IMR-90 (cell line): ENCODE data around the gene SIAH3. TPM values are rescaled to one million over a fixed set of nuclear protein-coding genes. Genes with fewer than 3 reads are reported as not detected.

Experiments
- ATAC-seq: fragments of 200-7000 bp; cut with Tn5 transposase; 2 replicates; pipeline ENCODE4 v1.9.1; 2020; ENCODE audit warnings: low read depth, mild to moderate bottlenecking, moderate library complexity
- BruUV-seq: library from RNA; stranded (reverse); fragments of 400-500 nt; replicated peaks from 2 replicates; lab custom pipeline; 2021; lab: Mats Ljungman, UMichigan
- CTCF ChIA-PET: fragments of 300-600 bp; formaldehyde crosslinking; extraction: SDS; loops from one replicate; lab custom pipeline; 2021; ENCODE audit warnings: antibody characterized with exemption; lab: Yijun Ruan, JAX
- POLR2A ChIA-PET: fragments of 300-600 bp; sonication (Branson Sonifier 250); formaldehyde crosslinking; loops from one replicate; lab custom pipeline; 2022; ENCODE audit warnings: antibody characterized with exemption; ENCODE audit not compliant: unreplicated experiment; lab: Charles Lee
- DNase-seq: peaks from one replicate; pipeline ENCODE4 v3.0.0; 2013
- H2AFZ ChIP-seq: replicated peaks from 2 replicates; pipeline ENCODE3; 2013; ENCODE audit warnings: low read length, mild to moderate bottlenecking; ENCODE audit not compliant: poor library complexity
- H2AK5ac ChIP-seq: 2 replicates; pipeline ENCODE4 v1.6.1; 2013; ENCODE audit warnings: low read depth, low read length, inconsistent platforms
- H2AK9ac ChIP-seq: replicated peaks from 2 replicates; pipeline ENCODE3; 2013; ENCODE audit warnings: mild to moderate bottlenecking, low read depth, low read length, moderate library complexity; ENCODE audit not compliant: poor library complexity
- H2BK120ac ChIP-seq: 2 replicates; pipeline ENCODE4 v1.6.1; 2013; ENCODE audit warnings: low read depth, low read length, inconsistent platforms
- H2BK15ac ChIP-seq: 3 replicates; pipeline ENCODE4 v1.6.1; 2013; ENCODE audit warnings: low read depth, low read length, inconsistent platforms
- H2BK20ac ChIP-seq: 2 replicates; pipeline ENCODE4 v1.6.1; 2013; ENCODE audit warnings: low read depth, mild to moderate bottlenecking, inconsistent platforms, low read length, moderate library complexity
- H2BK5ac ChIP-seq: 2 replicates; pipeline ENCODE4 v1.6.1; 2013; ENCODE audit warnings: mild to moderate bottlenecking, low read depth, low read length, inconsistent platforms; ENCODE audit not compliant: poor library complexity, severe bottlenecking
- H3K14ac ChIP-seq: replicated peaks from 2 replicates; pipeline ENCODE4 v1.6.1; 2013; ENCODE audit warnings: low read depth, low read length, inconsistent platforms
- H3K18ac ChIP-seq: 2 replicates; pipeline ENCODE4 v1.6.1; 2013; ENCODE audit warnings: low read depth, low read length, control low read depth
- H3K23ac ChIP-seq: 2 replicates; pipeline ENCODE4 v1.6.1; 2013; ENCODE audit warnings: low read depth, low read length, inconsistent platforms
- H3K27ac ChIP-seq: 2 replicates; pipeline ENCODE4 v1.5.1; 2013; ENCODE audit warnings: mild to moderate bottlenecking, control low read depth, low read length; ENCODE audit not compliant: insufficient read depth
- H3K27me3 ChIP-seq: 2 replicates; pipeline ENCODE4 v1.6.1; 2013; ENCODE audit warnings: low read length; ENCODE audit not compliant: control insufficient read depth, insufficient read depth
- H3K36me3 ChIP-seq: 2 replicates; pipeline ENCODE4 v1.6.1; 2013; ENCODE audit warnings: low read length, mixed read lengths; ENCODE audit not compliant: control insufficient read depth, insufficient read depth
- H3K4ac ChIP-seq: 2 replicates; pipeline ENCODE4 v1.6.1; 2013; ENCODE audit warnings: low read depth, low read length, inconsistent platforms
- H3K4me1 ChIP-seq: 2 replicates; pipeline ENCODE4 v1.6.1; 2013; ENCODE audit warnings: low read length, mixed read lengths; ENCODE audit not compliant: control insufficient read depth, insufficient read depth
- H3K4me2 ChIP-seq: 2 replicates; pipeline ENCODE4 v1.6.1; 2013; ENCODE audit warnings: low read depth, mild to moderate bottlenecking, control low read depth, low read length, moderate library complexity
- H3K4me3 ChIP-seq: 2 replicates; pipeline ENCODE4 v1.5.1; 2013; ENCODE audit warnings: low read depth, mild to moderate bottlenecking, control low read depth, low read length, moderate library complexity; ENCODE audit not compliant: insufficient read depth
- H3K56ac ChIP-seq: 2 replicates; pipeline ENCODE4 v1.6.1; 2013; ENCODE audit warnings: low read length, inconsistent platforms; ENCODE audit not compliant: insufficient read depth; ENCODE audit errors: extremely low read depth
- H3K79me1 ChIP-seq, 2 experiments: 2 replicates each; pipeline ENCODE4 v1.6.1; 2013; ENCODE audit warnings: low read length in 2 of 2, inconsistent platforms in 1 of 2, low read depth in 1 of 2
- H3K9ac ChIP-seq: 2 replicates; pipeline ENCODE4 v1.6.1; 2013; ENCODE audit warnings: low read depth, low read length, control low read depth
- H3K9me1 ChIP-seq: 2 replicates; pipeline ENCODE4 v1.6.1; 2013; ENCODE audit warnings: low read length, inconsistent platforms; ENCODE audit not compliant: insufficient read depth
- H3K9me3 ChIP-seq: 2 replicates; pipeline ENCODE4 v1.6.1; 2013; ENCODE audit warnings: low read length; ENCODE audit not compliant: control insufficient read depth, insufficient read depth
- H4K20me1 ChIP-seq: 2 replicates; pipeline ENCODE4 v1.6.1; 2013; ENCODE audit warnings: low read length, inconsistent platforms; ENCODE audit not compliant: insufficient read depth
- H4K5ac ChIP-seq: 2 replicates; pipeline ENCODE4 v1.6.1; 2013; ENCODE audit warnings: mild to moderate bottlenecking, low read depth, low read length, control low read depth
- H4K8ac ChIP-seq, 2 experiments: 2 replicates each; pipeline ENCODE4 v1.6.1; 2013; ENCODE audit warnings: low read depth in 2 of 2, low read length in 2 of 2, control low read depth in 1 of 2, inconsistent platforms in 1 of 2
- H4K91ac ChIP-seq: 2 replicates; pipeline ENCODE4 v1.6.1; 2013; ENCODE audit warnings: low read depth, low read length, inconsistent platforms; ENCODE audit not compliant: insufficient read depth
- BHLHE40 ChIP-seq: fragments of 150-350 bp; IDR thresholded peaks from 2 replicates; pipeline ENCODE4 v1.6.1; 2016; ENCODE audit warnings: mild to moderate bottlenecking, low read depth, low read length
- CEBPB ChIP-seq: IDR thresholded peaks from 2 replicates; pipeline ENCODE4 v1.6.1; 2012; ENCODE audit warnings: low read depth, low read length, improper control_type of control experiment
- CTCF ChIP-seq: conservative IDR thresholded peaks from 2 replicates; pipeline ENCODE4 v1.5.1; 2012; ENCODE audit warnings: mild to moderate bottlenecking, low read depth, low read length, improper control_type of control experiment
- MAFK ChIP-seq: IDR thresholded peaks from 2 replicates; pipeline ENCODE4 v1.6.1; 2012; ENCODE audit warnings: low read depth, low read length, improper control_type of control experiment
- MXI1 ChIP-seq: IDR thresholded peaks from 2 replicates; pipeline ENCODE4 v1.6.1; 2012; ENCODE audit warnings: low read depth, mild to moderate bottlenecking, low read length, moderate library complexity, borderline replicate concordance
- RAD21 ChIP-seq: IDR thresholded peaks from 2 replicates; pipeline ENCODE4 v1.6.1; 2012; ENCODE audit warnings: low read length, improper control_type of control experiment
- RFX5 ChIP-seq: IDR thresholded peaks from 2 replicates; pipeline ENCODE4 v1.8.0; 2012; ENCODE audit warnings: low read depth, mild to moderate bottlenecking, low read length, moderate library complexity
- SMC3 ChIP-seq: fragments of 150-350 bp; IDR thresholded peaks from 2 replicates; pipeline ENCODE4 v1.6.1; 2016; ENCODE audit warnings: low read depth, mild to moderate bottlenecking, antibody characterized with exemption, low read length, moderate library complexity
- USF2 ChIP-seq: fragments of 150-350 bp; IDR thresholded peaks from 2 replicates; pipeline ENCODE4 v1.6.1; 2017; ENCODE audit warnings: mild to moderate bottlenecking, antibody characterized with exemption, low read length, low read depth
- WGBS, 2 experiments: methylation state at CpG; one replicate each; pipeline versions ENCODE4 v1.1.5 to v1.1.7; 2013; ENCODE audit warnings: missing lambda C conversion rate in 2 of 2; ENCODE audit not compliant: insufficient read length in 1 of 2; ENCODE audit errors: extremely low coverage in 2 of 2; 5-methylcytosine and 5-hydroxymethylcytosine counted together
- dilution Hi-C: fragments of 300-500 bp; cut with HindIII; formaldehyde crosslinking; loops from one replicate; pipeline ENCODE4 v1.14.3; 2018; ENCODE audit warnings: low sequenced_read_pairs; ENCODE audit not compliant: unreplicated experiment
- in situ Hi-C: fragments of 300-500 bp; cut with MboI; formaldehyde crosslinking; loops from 3 replicates; pipeline ENCODE4 v1.14.3; 2019; ENCODE audit warnings: low sequenced_read_pairs, inconsistent platforms, mixed read lengths
- intact Hi-C: fragments of 100-400 bp; cut with micrococcal nuclease; formaldehyde crosslinking; loops from 2 replicates; pipeline ENCODE4 v1.10.0; 2022
- polyA plus RNA-seq, 3 experiments: library from polyadenylated mRNA; depleted of rRNA; stranded (reverse); fragments of >200 nt; gene quantifications; 2 replicates each; pipeline ENCODE4 v1.2.3, GENCODE V29; 2012; ENCODE audit warnings: low replicate concordance in 1 of 3
- total RNA-seq: library from RNA; depleted of rRNA; stranded (reverse); fragments of >200 nt; gene quantifications from 2 replicates; pipeline ENCODE4 v1.2.3, GENCODE V29; 2012

SIAH3 gene
- total and polyA plus RNA-seq, 2 of the 4 experiments (the other 2 are of a cell fraction): under 0.01 TPM; not detected in 1

GRCh38 chr13:45770886-45771285 is 80.7 kb downstream of the SIAH3 start:
- H2BK120ac ChIP-seq: no peak overlapping the region
- no TSS peak for BruUV-seq
- no peak overlapping the region for H4K8ac ChIP-seq
- no peak overlapping the region for H2BK5ac ChIP-seq
- DNase-seq: no peak
- no peak overlapping the region for H3K23ac ChIP-seq
- intact Hi-C loops (loop anchor here (10.0 kb wide), 1 partner anchor 284 kb away; the partner anchor contains the start of gene ZC3H13), in situ Hi-C loops (no loop called here), dilution Hi-C loops (no loop called here)
- H3K9me1 ChIP-seq: 0 out of 2 replicates have a peak, but pooled peaks cover 6% of the 10 kb centered on the region
- no peak overlapping the region for H3K4ac ChIP-seq
- peaks cover 9% of the 10 kb centered on the region for H3K4me1 ChIP-seq
- no peak overlapping the region for H2BK20ac ChIP-seq
- no peaks in the 10 kb centered on the region for H4K20me1 ChIP-seq
- H3K14ac ChIP-seq: no peak overlapping the region
- H3K4me2 ChIP-seq: no peak overlapping the region
- ChIA-PET POLR2A (no interaction called here), CTCF (no interaction called here)
- no peaks in the 10 kb centered on the region for H3K9me3 ChIP-seq
- no peak overlapping the region for H2BK15ac ChIP-seq
- peaks cover 9% of the 10 kb centered on the region for H3K27me3 ChIP-seq
- ATAC-seq: no peak
- no CpG with 5 or more reads among the region's 2 CpGs for WGBS, 2 experiments
- H4K91ac ChIP-seq: no peak overlapping the region
- H3K56ac ChIP-seq: no peak overlapping the region
- no peak for TF ChIP-seq RAD21
- no peak for TF ChIP-seq CEBPB
- no peak for TF ChIP-seq MXI1
- TF ChIP-seq SMC3: no peak
- no peak for TF ChIP-seq BHLHE40
- TF ChIP-seq USF2: no peak
- TF ChIP-seq RFX5: no peak
- TF ChIP-seq MAFK: no peak
- no peak for TF ChIP-seq CTCF
- no peak overlapping the region for H3K27ac ChIP-seq
- no peak overlapping the region for H3K18ac ChIP-seq
- no peaks in the 10 kb centered on the region for H3K36me3 ChIP-seq
- no peak overlapping the region for H2AK9ac ChIP-seq
- H3K4me3 ChIP-seq: no peak overlapping the region
- no peak overlapping the region for H2AFZ ChIP-seq
- no peak overlapping the region for H4K5ac ChIP-seq
- no peak overlapping the region for H2AK5ac ChIP-seq
- no peaks in the 10 kb centered on the region for H3K79me1 ChIP-seq
- H3K9ac ChIP-seq: no peak overlapping the region
